HL-60 (cell line): ENCODE data around the gene TMEM87B.

ENCODE experiments used
- DNase-seq, 2 experiments: peaks; one replicate each; pipeline ENCODE4 v3.0.0-alpha.2; 2010 to 2020; ENCODE audit warnings: low read depth in 1 of 2, low spot score in 1 of 2
- H3K27ac ChIP-seq: fragments of 250-450 bp; sonication (Bioruptor Pico); replicated peaks from 2 replicates; pipeline ENCODE4 v1.5.1; 2020; ENCODE audit warnings: mild to moderate bottlenecking, moderate library complexity
- H3K27me3 ChIP-seq: fragments of 250-450 bp; sonication (Bioruptor Pico); 2 replicates; pipeline ENCODE4 v1.5.1; 2021; ENCODE audit warnings: mild to moderate bottlenecking, moderate library complexity; ENCODE audit not compliant: insufficient read depth, poor library complexity, severe bottlenecking
- H3K4me3 ChIP-seq: replicated peaks from 2 replicates; pipeline ENCODE4 v1.5.1; 2011; ENCODE audit warnings: mild to moderate bottlenecking, control low read depth, low read length; ENCODE audit not compliant: insufficient read depth
- CTCF ChIP-seq: IDR thresholded peaks from one replicate; pipeline ENCODE4 v1.5.1; 2011; ENCODE audit warnings: low read length, control low read depth, inconsistent platforms; ENCODE audit not compliant: insufficient read depth
- GABPA ChIP-seq: IDR thresholded peaks from 2 replicates; pipeline ENCODE4 v1.6.1; 2012; ENCODE audit warnings: low read depth
- POLR2AphosphoS5 ChIP-seq: IDR thresholded peaks from 2 replicates; pipeline ENCODE4 v1.6.1; 2012; ENCODE audit warnings: low read depth
- SPI1 ChIP-seq: IDR thresholded peaks from 2 replicates; pipeline ENCODE4 v1.6.1; 2012; ENCODE audit warnings: low read depth, mild to moderate bottlenecking, borderline replicate concordance
- TF ChIP-seq, protein P1 (sequence below): IDR thresholded peaks from 2 replicates; pipeline ENCODE4 v1.6.1; 2012; ENCODE audit warnings: low read depth; ENCODE audit not compliant: insufficient replicate concordance

TMEM87B gene

DNA sequence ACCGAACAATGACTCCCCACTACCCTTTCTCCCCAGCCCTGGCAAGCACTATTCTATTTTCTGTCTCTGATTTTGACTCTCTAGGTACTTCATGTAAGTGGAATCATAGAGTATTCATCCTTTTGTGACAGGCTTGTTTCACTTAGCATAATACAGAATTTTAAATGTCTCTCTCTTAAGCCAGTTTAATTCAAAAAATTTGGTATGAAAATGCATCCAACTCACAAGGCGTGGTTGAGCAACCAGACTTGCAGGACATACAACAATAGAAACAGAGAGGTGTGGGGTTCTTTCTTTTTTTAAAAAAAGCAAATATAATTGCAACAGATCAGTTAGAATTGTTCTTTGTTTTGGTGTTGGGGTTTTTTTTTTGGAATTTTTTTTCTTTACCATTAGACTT lies 47.6 kb upstream of the TMEM87B start:
- DNase-seq: no peak
- TF ChIP-seq, protein P1, sequence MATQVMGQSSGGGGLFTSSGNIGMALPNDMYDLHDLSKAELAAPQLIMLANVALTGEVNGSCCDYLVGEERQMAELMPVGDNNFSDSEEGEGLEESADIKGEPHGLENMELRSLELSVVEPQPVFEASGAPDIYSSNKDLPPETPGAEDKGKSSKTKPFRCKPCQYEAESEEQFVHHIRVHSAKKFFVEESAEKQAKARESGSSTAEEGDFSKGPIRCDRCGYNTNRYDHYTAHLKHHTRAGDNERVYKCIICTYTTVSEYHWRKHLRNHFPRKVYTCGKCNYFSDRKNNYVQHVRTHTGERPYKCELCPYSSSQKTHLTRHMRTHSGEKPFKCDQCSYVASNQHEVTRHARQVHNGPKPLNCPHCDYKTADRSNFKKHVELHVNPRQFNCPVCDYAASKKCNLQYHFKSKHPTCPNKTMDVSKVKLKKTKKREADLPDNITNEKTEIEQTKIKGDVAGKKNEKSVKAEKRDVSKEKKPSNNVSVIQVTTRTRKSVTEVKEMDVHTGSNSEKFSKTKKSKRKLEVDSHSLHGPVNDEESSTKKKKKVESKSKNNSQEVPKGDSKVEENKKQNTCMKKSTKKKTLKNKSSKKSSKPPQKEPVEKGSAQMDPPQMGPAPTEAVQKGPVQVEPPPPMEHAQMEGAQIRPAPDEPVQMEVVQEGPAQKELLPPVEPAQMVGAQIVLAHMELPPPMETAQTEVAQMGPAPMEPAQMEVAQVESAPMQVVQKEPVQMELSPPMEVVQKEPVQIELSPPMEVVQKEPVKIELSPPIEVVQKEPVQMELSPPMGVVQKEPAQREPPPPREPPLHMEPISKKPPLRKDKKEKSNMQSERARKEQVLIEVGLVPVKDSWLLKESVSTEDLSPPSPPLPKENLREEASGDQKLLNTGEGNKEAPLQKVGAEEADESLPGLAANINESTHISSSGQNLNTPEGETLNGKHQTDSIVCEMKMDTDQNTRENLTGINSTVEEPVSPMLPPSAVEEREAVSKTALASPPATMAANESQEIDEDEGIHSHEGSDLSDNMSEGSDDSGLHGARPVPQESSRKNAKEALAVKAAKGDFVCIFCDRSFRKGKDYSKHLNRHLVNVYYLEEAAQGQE: no peak
- TF ChIP-seq SPI1 (no peak), GABPA (no peak), CTCF (no peak), POLR2AphosphoS5 (no peak)
- Histone ChIP-seq H3K27me3 (no peaks in the 10 kb centered on the region), H3K27ac (no peak overlapping the region), H3K4me3 (no peak overlapping the region)

GRCh38 chr2:112008910-112009485 lies 46.1 kb upstream of the TMEM87B start:
- no peak overlapping the region for H3K27ac ChIP-seq
- DNase-seq: no peak
- no peaks in the 10 kb centered on the region for H3K27me3 ChIP-seq
- H3K4me3 ChIP-seq: no peak overlapping the region
- no peak for TF ChIP-seq CTCF
- TF ChIP-seq, protein P1: no peak
- no peak for TF ChIP-seq POLR2AphosphoS5
- TF ChIP-seq SPI1: no peak
- no peak for TF ChIP-seq GABPA

- peak in 1 of 2 experiments; percentile 38 for DNase-seq
- Histone ChIP-seq H3K27me3 (no peaks in the 10 kb centered on the region), H3K4me3 (no peak overlapping the region), H3K27ac (no peak overlapping the region)
- TF ChIP-seq CTCF: no peak
- TF ChIP-seq SPI1: no peak
- no peak for TF ChIP-seq GABPA
- no peak for TF ChIP-seq POLR2AphosphoS5
- TF ChIP-seq, protein P1: no peak
Observed at GRCh38 chr2:112010751-112011150, 44.3 kb upstream of the TMEM87B start.
